Measurements from ENCODE around the gene GUK1. TPM values are rescaled to one million over a fixed set of nuclear protein-coding genes. Genes with fewer than 3 reads are reported as not detected.
A peak's percentile ranks its signal among the peaks of the same experiment; 100 is the strongest.

The GUK1 gene
- total RNA-seq, 1 donor, result 278 TPM

- DNase-seq (ENCODE audit: insufficient read length, low spot score, missing footprints), result peak; percentile 58
- Histone ChIP-seq H3K4me2 (ENCODE audit: insufficient read depth, low read length) (no peak overlapping the region), H3K27ac (ENCODE audit: low read depth, low read length) (no peak overlapping the region), H3K27me3 (ENCODE audit: insufficient read depth, low read length) (no peaks in the 10 kb centered on the region), H2AFZ (ENCODE audit: low read length) (no peak overlapping the region), H3K79me2 (ENCODE audit: insufficient read depth, low read length) (peaks cover 35% of the 10 kb centered on the region), H3K36me3 (ENCODE audit: insufficient read depth, low read length) (no peaks in the 10 kb centered on the region), H3K4me3 (ENCODE audit: insufficient read depth, low read length) (no peak overlapping the region), H3K4me1 (ENCODE audit: insufficient read depth, low read length) (peaks cover 19% of the 10 kb centered on the region), H4K20me1 (ENCODE audit: insufficient read depth, low read length) (peaks cover 42% of the 10 kb centered on the region), H3K9me3 (ENCODE audit: low read depth, low read length) (no peaks in the 10 kb centered on the region)
- TF ChIP-seq, protein P1, sequence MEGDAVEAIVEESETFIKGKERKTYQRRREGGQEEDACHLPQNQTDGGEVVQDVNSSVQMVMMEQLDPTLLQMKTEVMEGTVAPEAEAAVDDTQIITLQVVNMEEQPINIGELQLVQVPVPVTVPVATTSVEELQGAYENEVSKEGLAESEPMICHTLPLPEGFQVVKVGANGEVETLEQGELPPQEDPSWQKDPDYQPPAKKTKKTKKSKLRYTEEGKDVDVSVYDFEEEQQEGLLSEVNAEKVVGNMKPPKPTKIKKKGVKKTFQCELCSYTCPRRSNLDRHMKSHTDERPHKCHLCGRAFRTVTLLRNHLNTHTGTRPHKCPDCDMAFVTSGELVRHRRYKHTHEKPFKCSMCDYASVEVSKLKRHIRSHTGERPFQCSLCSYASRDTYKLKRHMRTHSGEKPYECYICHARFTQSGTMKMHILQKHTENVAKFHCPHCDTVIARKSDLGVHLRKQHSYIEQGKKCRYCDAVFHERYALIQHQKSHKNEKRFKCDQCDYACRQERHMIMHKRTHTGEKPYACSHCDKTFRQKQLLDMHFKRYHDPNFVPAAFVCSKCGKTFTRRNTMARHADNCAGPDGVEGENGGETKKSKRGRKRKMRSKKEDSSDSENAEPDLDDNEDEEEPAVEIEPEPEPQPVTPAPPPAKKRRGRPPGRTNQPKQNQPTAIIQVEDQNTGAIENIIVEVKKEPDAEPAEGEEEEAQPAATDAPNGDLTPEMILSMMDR (IDR thresholded peaks at IDR 0.05; ENCODE audit: extremely low read depth, low read depth, low read length), result no peak
These were observed 12.2 kb downstream of the GUK1 start for GRCh38 chr1:228152097-228152917.

- Histone ChIP-seq H2AFZ (ENCODE audit: low read length) (no peak overlapping the region), H3K36me3 (ENCODE audit: insufficient read depth, low read length) (no peaks in the 10 kb centered on the region), H3K9me3 (ENCODE audit: low read depth, low read length) (no peaks in the 10 kb centered on the region), H3K27ac (ENCODE audit: low read depth, low read length) (no peak overlapping the region), H3K27me3 (ENCODE audit: insufficient read depth, low read length) (peaks cover 2% of the 10 kb centered on the region), H3K4me2 (ENCODE audit: insufficient read depth, low read length) (no peak overlapping the region), H3K79me2 (ENCODE audit: insufficient read depth, low read length) (peaks cover 29% of the 10 kb centered on the region), H3K4me1 (ENCODE audit: insufficient read depth, low read length) (peaks cover 19% of the 10 kb centered on the region), H3K4me3 (ENCODE audit: insufficient read depth, low read length) (no peak overlapping the region), H4K20me1 (ENCODE audit: insufficient read depth, low read length) (peaks cover 42% of the 10 kb centered on the region)
- DNase-seq (ENCODE audit: insufficient read length, low spot score, missing footprints), result no peak
- TF ChIP-seq, protein P1 (IDR thresholded peaks at IDR 0.05; ENCODE audit: extremely low read depth, low read depth, low read length), result no peak
These were observed 12.8 kb downstream of the GUK1 start for GRCh38 chr1:228152918-228153258.

DNA sequence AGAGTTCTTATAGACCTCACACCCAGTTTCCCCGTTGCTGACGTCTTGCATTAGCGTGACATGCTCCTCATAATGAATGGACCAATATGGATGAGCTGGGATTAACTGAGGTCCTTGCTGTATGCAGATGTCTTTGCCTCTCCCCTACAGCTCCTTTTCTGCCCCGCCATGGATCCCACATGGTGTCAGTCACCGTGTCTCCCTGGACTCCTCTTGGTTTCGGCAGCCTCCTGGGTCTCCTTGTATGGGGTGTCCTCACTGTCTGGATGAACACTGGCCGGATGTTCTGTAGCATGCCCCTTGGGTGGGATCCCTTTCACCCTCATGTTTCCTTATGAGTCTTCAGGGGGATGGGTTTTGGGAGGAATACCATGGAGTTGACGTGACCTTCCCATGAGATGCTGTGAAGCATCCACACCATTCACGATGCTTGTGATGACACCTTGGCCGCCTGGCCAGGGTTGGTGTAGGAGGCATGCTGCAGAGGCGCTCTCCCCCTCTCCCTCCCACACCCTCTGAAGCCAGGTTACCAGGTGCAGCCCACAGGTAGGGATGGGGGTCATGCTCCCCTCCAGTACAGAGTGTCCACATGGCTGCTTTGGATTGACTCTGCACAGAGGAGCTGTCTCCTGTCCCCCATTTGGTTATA lies 14.1 kb downstream of the GUK1 start:
- H3K4me3 ChIP-seq (ENCODE audit: insufficient read depth, low read length), result no peak overlapping the region
- peak; percentile 72 for DNase-seq (ENCODE audit: insufficient read length, low spot score, missing footprints)
- H3K9me3 ChIP-seq (ENCODE audit: low read depth, low read length), result no peaks in the 10 kb centered on the region
- H3K27me3 ChIP-seq (ENCODE audit: insufficient read depth, low read length), result peaks cover 10% of the 10 kb centered on the region
- H3K4me1 ChIP-seq (ENCODE audit: insufficient read depth, low read length), result peaks cover 19% of the 10 kb centered on the region
- peaks cover 42% of the 10 kb centered on the region for H4K20me1 ChIP-seq (ENCODE audit: insufficient read depth, low read length)
- H3K79me2 ChIP-seq (ENCODE audit: insufficient read depth, low read length), result peaks cover 17% of the 10 kb centered on the region
- no peak overlapping the region for H3K27ac ChIP-seq (ENCODE audit: low read depth, low read length)
- H2AFZ ChIP-seq (ENCODE audit: low read length), result no peak overlapping the region
- TF ChIP-seq, protein P1 (IDR thresholded peaks at IDR 0.05; ENCODE audit: extremely low read depth, low read depth, low read length), result no peak
- no peak overlapping the region for H3K4me2 ChIP-seq (ENCODE audit: insufficient read depth, low read length)
- no peaks in the 10 kb centered on the region for H3K36me3 ChIP-seq (ENCODE audit: insufficient read depth, low read length)
